ENCODE measurements around the gene MRPL52. TPM values are rescaled to one million over a fixed set of nuclear protein-coding genes. Genes with fewer than 3 reads are reported as not detected.

Gene MRPL52
- total and polyA plus RNA-seq, 2 of the 13 experiments (the other 11 are each of a cell fraction or from before 2014, with no cell fraction given): 118 to 329 TPM

GRCh38 chr14:22821193-22822015 lies 8.3 kb upstream of the MRPL52 start (continued):
- TF ChIP-seq ZBTB10 (CRISPR knock-in tag; IDR thresholded peaks at IDR 0.05; ENCODE audit: borderline replicate concordance) (no peak), ZFP1 (CRISPR knock-in tag; IDR thresholded peaks at IDR 0.05) (0 out of 2 replicates have a peak, but pooled peaks have one; percentile 72), IRX3 (CRISPR knock-in tag; IDR thresholded peaks at IDR 0.05; ENCODE audit: borderline replicate concordance, low read depth) (no peak), ZNF75D (CRISPR knock-in tag; IDR thresholded peaks at IDR 0.05; ENCODE audit: borderline replicate concordance) (no peak), CBX2 (IDR thresholded peaks at IDR 0.05; ENCODE audit: low read depth, low read length) (no peak), CBX2 (CRISPR knock-in tag; IDR thresholded peaks at IDR 0.05; ENCODE audit: low read depth) (no peak), TERF1 (CRISPR knock-in tag; IDR thresholded peaks at IDR 0.05) (no peak), RERE (CRISPR knock-in tag; IDR thresholded peaks at IDR 0.05; ENCODE audit: low read depth) (no peak), LBX2 (CRISPR knock-in tag; IDR thresholded peaks at IDR 0.05; ENCODE audit: borderline replicate concordance) (peak; percentile 97), ZNF775 (CRISPR knock-in tag; IDR thresholded peaks at IDR 0.05; ENCODE audit: borderline replicate concordance) (peak; percentile 67; the same call in 1 of the 2 replicates), ZZZ3 (CRISPR knock-in tag; IDR thresholded peaks at IDR 0.05; ENCODE audit: borderline replicate concordance) (peak; percentile 57; the same call in 1 of the 2 replicates), ZNF446 (CRISPR knock-in tag; IDR thresholded peaks at IDR 0.05) (no peak), BATF2 (CRISPR knock-in tag; IDR thresholded peaks at IDR 0.05) (no peak; the same call in 1 of the 2 replicates), ZBTB1 (CRISPR knock-in tag; IDR thresholded peaks at IDR 0.05; ENCODE audit: borderline replicate concordance) (no peak), REL (CRISPR knock-in tag; conservative IDR thresholded peaks at IDR 0.05) (no peak)

All from HepG2 (cell line).